GM12878 (cell line): Measurements from ENCODE around the gene MICAL3. TPM values are rescaled to one million over a fixed set of nuclear protein-coding genes. Genes with fewer than 3 reads are reported as not detected.
A peak's percentile ranks its signal among the peaks of the same experiment; 100 is the strongest.

Experiments
- BACH1 ChIP-seq: fragments of 450-650 bp; IDR thresholded peaks from 2 replicates; pipeline ENCODE4 v1.6.1; 2017; ENCODE audit warnings: mild to moderate bottlenecking, borderline replicate concordance
- BHLHE40 ChIP-seq, 2 experiments: fragments of 450-650 bp in 1 of 2; IDR thresholded peaks; 2 replicates each; pipeline ENCODE4 v1.6.1; 2011 to 2017; ENCODE audit warnings: low read depth in 2 of 2, borderline replicate concordance in 1 of 2, improper control_type of control experiment in 1 of 2, low read length in 1 of 2, mild to moderate bottlenecking in 1 of 2
- KAT2A ChIP-seq: conservative IDR thresholded peaks from 2 replicates; pipeline ENCODE4 v1.6.1; 2011; ENCODE audit warnings: low read depth, low read length; ENCODE audit not compliant: control insufficient read depth
- LARP7 ChIP-seq: fragments of 450-650 bp; IDR thresholded peaks from 2 replicates; pipeline ENCODE4 v1.6.1; 2017; ENCODE audit warnings: mild to moderate bottlenecking
- NFIC ChIP-seq: IDR thresholded peaks from 2 replicates; pipeline ENCODE4 v1.6.1; 2012; ENCODE audit warnings: low read depth, mild to moderate bottlenecking, inconsistent platforms, low read length, moderate library complexity
- NKRF ChIP-seq: fragments of 450-650 bp; conservative IDR thresholded peaks from 2 replicates; pipeline ENCODE4 v1.6.1; 2017; ENCODE audit warnings: mild to moderate bottlenecking, moderate library complexity
- PAX5 ChIP-seq: IDR thresholded peaks from 2 replicates; pipeline ENCODE4 v1.6.1; 2011; ENCODE audit warnings: low read depth, low read length, borderline replicate concordance
- RB1 ChIP-seq: fragments of 450-650 bp; formaldehyde crosslinking; IDR thresholded peaks from 2 replicates; pipeline ENCODE4 v1.6.1; 2017; ENCODE audit warnings: mild to moderate bottlenecking, borderline replicate concordance
- SRF ChIP-seq, 2 experiments: IDR thresholded peaks; 2 replicates each; pipeline ENCODE4 v1.6.1; 2011; ENCODE audit warnings: low read depth in 2 of 2, low read length in 2 of 2, mild to moderate bottlenecking in 1 of 2, moderate library complexity in 1 of 2
- TCF7 ChIP-seq: IDR thresholded peaks from 2 replicates; pipeline ENCODE4 v1.6.1; 2014; ENCODE audit warnings: antibody characterized with exemption, borderline replicate concordance
- WRNIP1 ChIP-seq: IDR thresholded peaks from 2 replicates; pipeline ENCODE4 v1.6.1; 2011; ENCODE audit warnings: low read depth, low read length, improper control_type of control experiment, borderline replicate concordance
- ZNF687 ChIP-seq: fragments of 450-650 bp; IDR thresholded peaks from 2 replicates; pipeline ENCODE4 v1.6.1; 2017; ENCODE audit warnings: mild to moderate bottlenecking, moderate library complexity
- polyA plus RNA-seq, 11 experiments: library from polyadenylated mRNA; depleted of rRNA in 4 of 11; unstranded in 6 of 11; stranded (reverse) in 5 of 11; fragments of >200 nt; fragmentation: Nextera tagmentation in 4 of 11; fragmentation: Illumina TruSeq in 1 of 11; extraction: Ambion mirVana in 4 of 11; extraction: Trizol in 1 of 11; gene quantifications; 1 replicate in 1 of 11; 2 replicates in 10 of 11; pipeline versions ENCODE4 v1.2.1 to v1.2.3, GENCODE V29; 2011 to 2016; ENCODE audit warnings: inconsistent platforms in 2 of 11, missing spikeins in 2 of 11, low read depth in 1 of 11
- total RNA-seq, 4 experiments: library from RNA; depleted of rRNA in 3 of 4; stranded (reverse); fragments of >200 nt in 3 of 4; fragmentation: Illumina TruSeq in 1 of 4; extraction: Trizol in 1 of 4; gene quantifications; 2 replicates each; pipeline versions ENCODE4 v1.2.1 to v1.2.3, GENCODE V29; 2013 to 2021

Gene MICAL3
- total and polyA plus RNA-seq, 10 of the 15 experiments (the other 5 are each of a cell fraction or from before 2014, with no cell fraction given), result 2.6 to 92.2 (median 24.0) TPM

GRCh38 chr22:17781319-17782031 is 242.9 kb downstream of the MICAL3 start (continued):
- TF ChIP-seq NKRF (no peak), WRNIP1 (no peak), TCF7 (no peak; the same call in 1 of the 2 replicates), SRF (IDR thresholded peaks at IDR 0.05; ENCODE audit: low read depth in 2 of 2, low read length in 2 of 2) (no peak), ZNF687 (peak; percentile 41; the same call in 1 of the 2 replicates), RB1 (no peak), NFIC (no peak), PAX5 (no peak), KAT2A (no peak), LARP7 (no peak), BHLHE40 (IDR thresholded peaks at IDR 0.05; ENCODE audit: borderline replicate concordance in 1 of 2, low read depth in 2 of 2, low read length in 1 of 2) (no peak), BACH1 (peak; percentile 81)
